ENCODE data around the gene TTL.
"Not testable (repeated sequence)": the region's sequence is repeated elsewhere in the genome, so short reads cannot be mapped to it uniquely, and the experiment has no call there.

The TTL gene

DNA sequence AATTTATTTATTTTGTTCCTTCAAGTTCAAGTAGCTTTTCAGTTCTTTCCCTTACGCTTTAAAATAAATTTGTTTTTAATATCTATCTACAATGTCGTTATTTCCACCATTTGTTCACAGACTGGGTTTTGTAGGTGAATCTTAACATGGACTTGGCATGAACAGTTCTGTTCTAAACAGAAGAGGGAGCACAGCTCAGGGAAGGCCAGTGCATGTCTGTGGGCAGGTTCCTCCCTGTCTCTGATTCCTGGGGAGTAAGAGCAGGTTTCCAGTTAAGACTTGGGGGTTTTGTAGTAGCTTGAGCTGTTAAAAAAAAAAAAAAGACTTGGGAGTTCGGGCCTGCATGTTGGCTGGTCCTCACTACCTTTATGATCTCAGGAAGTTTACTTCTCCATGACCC is 11.1 kb downstream of the TTL start:
- H3K4me3 ChIP-seq (ENCODE audit: low read length), result no peak overlapping the region
- DNase-seq (ENCODE audit: low read depth), result no peak
- TF ChIP-seq, protein P1, sequence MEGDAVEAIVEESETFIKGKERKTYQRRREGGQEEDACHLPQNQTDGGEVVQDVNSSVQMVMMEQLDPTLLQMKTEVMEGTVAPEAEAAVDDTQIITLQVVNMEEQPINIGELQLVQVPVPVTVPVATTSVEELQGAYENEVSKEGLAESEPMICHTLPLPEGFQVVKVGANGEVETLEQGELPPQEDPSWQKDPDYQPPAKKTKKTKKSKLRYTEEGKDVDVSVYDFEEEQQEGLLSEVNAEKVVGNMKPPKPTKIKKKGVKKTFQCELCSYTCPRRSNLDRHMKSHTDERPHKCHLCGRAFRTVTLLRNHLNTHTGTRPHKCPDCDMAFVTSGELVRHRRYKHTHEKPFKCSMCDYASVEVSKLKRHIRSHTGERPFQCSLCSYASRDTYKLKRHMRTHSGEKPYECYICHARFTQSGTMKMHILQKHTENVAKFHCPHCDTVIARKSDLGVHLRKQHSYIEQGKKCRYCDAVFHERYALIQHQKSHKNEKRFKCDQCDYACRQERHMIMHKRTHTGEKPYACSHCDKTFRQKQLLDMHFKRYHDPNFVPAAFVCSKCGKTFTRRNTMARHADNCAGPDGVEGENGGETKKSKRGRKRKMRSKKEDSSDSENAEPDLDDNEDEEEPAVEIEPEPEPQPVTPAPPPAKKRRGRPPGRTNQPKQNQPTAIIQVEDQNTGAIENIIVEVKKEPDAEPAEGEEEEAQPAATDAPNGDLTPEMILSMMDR (conservative IDR thresholded peaks at IDR 0.05; ENCODE audit: low read depth, low read length), result no peak

DNA sequence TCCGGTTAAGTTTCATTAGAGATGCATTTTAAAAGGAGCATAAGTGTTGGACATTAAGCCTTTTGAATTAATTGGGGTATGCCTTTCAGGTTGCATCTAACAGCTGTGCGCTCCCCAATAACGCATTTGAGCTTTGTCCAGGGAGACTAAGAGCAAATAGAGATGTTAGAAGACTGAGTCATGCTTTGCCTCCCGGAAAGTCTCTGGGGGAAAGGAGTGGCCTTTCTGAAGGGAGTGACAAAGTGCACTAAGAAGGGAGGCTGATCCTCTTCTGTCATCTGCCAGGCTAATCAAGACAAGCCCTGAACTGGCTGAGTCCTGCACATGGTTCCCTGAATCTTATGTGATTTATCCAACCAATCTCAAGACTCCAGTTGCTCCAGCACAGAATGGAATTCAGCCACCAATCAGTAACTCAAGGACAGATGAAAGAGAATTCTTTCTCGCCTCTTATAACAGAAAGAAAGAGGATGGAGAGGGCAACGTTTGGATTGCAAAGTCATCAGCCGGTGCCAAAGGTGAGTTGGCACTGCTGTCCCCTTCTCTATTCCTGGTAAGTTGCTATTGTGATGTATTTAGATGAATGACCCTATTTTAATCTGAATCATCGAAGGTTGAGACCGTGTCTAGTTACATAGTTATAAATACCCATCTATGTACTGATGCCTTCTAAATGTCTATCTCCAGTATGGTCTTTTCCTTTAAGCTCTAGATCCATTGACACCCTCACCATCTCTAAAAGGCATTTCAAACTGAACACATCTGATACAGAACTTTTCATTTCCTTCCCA is 12.1 kb downstream of the TTL start:
- TF ChIP-seq, protein P1 (conservative IDR thresholded peaks at IDR 0.05; ENCODE audit: low read depth, low read length), result no peak
- no peak overlapping the region for H3K4me3 ChIP-seq (ENCODE audit: low read length)
- no peak for DNase-seq (ENCODE audit: low read depth)

DNA sequence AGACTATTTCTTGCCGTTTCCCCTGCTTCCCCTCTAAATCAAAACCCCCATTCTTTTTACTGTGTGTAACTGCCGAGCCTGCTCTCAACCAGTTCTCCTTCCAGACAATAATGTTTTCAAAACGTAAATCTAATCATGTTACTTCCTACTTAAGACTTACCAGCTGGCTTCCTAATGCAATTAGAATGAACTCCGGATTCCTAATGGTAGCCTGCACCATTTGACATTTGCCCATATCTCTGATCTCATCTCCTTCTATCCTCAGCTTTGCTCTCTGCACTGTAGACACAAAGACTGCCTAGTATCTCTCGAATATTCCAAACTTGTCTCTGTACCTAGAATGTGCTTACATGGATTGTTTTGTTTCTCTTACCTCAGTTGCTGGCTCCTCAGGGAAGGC is 12.9 kb downstream of the TTL start:
- H3K4me3 ChIP-seq (ENCODE audit: low read length), result no peak overlapping the region
- TF ChIP-seq, protein P1 (conservative IDR thresholded peaks at IDR 0.05; ENCODE audit: low read depth, low read length), result no peak
- no peak for DNase-seq (ENCODE audit: low read depth)

DNA sequence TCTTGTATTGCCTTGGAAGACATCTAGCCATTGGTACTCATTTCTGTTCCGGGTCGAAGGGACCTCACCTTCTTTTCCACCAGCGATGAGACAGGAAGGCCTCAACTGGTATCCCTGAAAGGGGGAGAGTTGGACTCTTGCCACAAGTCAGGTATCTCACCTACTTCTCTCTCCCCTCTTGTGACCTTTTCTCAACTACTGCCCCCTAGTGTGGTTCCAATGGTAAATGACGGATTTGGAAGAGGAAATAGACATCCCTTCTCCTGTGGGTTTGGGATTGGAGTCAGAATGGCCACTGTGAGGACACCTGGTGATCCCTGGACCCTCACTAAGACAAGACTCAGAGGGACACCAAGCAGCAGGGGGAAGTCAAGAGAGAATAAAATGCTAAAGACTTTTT is 13.9 kb downstream of the TTL start:
- not testable (repeated sequence) for DNase-seq (ENCODE audit: low read depth); H3K4me3 ChIP-seq (ENCODE audit: low read length)

DNA sequence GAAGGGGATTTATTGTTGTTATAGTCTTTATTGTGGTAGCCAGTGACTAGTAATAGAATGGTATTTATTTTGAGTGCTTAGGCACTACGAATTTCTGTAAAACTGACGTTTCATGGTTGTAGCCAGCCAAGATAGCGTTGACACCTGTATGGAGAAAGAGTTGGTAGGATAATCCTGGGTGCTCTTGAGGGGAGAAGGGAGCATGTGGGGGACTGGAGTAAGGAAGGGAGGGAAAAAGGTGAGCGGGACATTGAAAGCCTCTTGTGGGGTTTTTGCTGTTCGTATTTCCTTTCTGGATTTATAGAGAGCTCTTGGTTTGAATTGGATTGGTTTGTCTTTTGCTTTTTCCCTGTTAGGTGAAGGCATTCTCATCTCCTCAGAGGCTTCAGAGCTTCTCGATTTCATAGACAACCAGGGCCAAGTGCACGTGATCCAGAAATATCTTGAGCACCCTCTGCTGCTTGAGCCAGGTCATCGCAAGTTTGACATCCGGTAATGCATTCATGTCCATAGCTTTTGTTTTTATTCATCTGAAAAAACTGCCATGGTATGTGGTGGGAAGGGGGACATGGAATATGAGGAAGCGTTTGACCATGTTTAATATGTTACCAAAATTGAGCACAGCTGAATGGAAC is 19.0 kb downstream of the TTL start:
- not testable (repeated sequence) for DNase-seq (ENCODE audit: low read depth); H3K4me3 ChIP-seq (ENCODE audit: low read length)
- TF ChIP-seq, protein P1 (conservative IDR thresholded peaks at IDR 0.05; ENCODE audit: low read depth, low read length), result peak; percentile 34

DNA sequence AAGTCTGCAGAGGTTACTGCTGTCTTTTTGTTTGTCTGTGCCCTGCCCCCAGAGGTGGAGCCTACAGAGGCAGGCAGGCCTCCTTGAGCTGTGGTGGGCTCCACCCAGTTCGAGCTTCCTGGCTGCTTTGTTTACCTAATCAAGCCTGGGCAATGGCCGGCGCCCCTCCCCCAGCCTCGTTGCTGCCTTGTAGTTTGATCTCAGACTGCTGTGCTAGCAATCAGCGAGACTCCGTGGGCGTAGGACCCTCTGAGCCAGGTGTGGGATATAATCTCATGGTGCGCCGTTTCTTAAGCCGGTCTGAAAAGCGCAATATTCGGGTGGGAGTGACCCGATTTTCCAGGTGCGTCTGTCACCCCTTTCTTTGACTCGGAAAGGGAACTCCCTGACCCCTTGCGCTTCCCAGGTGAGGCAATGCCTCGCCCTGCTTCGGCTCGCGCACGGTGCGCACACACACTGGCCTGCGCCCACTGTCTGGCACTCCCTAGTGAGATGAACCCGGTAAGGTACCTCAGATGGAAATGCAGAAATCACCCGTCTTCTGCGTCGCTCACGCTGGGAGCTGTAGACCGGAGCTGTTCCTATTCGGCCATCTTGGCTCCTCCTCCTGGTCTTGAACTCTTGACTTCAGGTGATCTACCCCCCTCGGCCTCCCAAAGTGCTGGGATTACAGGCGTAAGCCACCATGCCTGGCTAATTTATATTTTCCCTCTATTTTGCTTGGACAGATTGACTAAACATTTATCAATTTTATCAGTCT is 27.5 kb downstream of the TTL start:
- not testable (repeated sequence) for H3K4me3 ChIP-seq (ENCODE audit: low read length); DNase-seq (ENCODE audit: low read depth)

DNA sequence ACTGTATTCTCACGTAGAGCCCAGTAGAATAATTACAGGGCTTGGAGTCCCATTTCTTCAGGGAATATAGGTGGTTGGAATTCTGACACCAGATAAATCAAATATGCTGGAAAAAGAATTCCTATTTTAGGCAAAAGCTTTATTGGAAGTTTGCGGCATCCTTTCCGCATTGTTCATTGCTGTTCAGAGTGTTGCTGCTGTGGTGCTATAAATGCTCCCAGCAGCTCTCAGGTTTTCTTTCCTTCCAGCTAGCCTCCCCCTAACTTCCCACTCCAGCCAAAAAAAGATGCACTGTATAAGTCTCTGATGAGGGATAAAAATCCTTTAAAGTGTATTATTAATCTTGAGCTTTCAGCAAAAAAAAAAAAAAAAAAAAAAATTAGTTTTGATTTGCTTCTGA is 34.8 kb downstream of the TTL start:
- DNase-seq (ENCODE audit: low read depth), result no peak
- no peak overlapping the region for H3K4me3 ChIP-seq (ENCODE audit: low read length)
- TF ChIP-seq, protein P1 (conservative IDR thresholded peaks at IDR 0.05; ENCODE audit: low read depth, low read length), result no peak

DNA sequence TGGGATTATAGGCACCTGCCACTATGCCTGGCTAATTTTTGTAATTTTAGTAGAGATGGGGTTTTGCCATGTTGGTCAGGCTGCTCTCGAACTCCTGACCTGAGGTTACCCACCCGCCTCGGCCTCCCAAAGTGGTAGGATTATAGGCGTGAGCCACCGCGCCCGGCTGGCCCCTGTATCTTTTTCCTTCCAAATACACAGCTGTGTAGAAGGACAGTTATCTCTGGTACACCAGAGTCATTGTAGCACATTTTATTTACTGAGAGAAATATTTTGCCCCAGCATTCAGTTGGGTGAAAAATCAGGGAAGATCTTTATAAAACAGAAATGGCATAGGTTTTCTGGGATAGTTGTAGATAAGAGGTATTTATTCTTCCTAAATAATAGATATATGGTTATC is 36.9 kb downstream of the TTL start:
- no peak for DNase-seq (ENCODE audit: low read depth)
- TF ChIP-seq, protein P1 (conservative IDR thresholded peaks at IDR 0.05; ENCODE audit: low read depth, low read length), result no peak
- no peak overlapping the region for H3K4me3 ChIP-seq (ENCODE audit: low read length)
